ENCODE results near the gene SRSF12.

The SRSF12 gene

DNA sequence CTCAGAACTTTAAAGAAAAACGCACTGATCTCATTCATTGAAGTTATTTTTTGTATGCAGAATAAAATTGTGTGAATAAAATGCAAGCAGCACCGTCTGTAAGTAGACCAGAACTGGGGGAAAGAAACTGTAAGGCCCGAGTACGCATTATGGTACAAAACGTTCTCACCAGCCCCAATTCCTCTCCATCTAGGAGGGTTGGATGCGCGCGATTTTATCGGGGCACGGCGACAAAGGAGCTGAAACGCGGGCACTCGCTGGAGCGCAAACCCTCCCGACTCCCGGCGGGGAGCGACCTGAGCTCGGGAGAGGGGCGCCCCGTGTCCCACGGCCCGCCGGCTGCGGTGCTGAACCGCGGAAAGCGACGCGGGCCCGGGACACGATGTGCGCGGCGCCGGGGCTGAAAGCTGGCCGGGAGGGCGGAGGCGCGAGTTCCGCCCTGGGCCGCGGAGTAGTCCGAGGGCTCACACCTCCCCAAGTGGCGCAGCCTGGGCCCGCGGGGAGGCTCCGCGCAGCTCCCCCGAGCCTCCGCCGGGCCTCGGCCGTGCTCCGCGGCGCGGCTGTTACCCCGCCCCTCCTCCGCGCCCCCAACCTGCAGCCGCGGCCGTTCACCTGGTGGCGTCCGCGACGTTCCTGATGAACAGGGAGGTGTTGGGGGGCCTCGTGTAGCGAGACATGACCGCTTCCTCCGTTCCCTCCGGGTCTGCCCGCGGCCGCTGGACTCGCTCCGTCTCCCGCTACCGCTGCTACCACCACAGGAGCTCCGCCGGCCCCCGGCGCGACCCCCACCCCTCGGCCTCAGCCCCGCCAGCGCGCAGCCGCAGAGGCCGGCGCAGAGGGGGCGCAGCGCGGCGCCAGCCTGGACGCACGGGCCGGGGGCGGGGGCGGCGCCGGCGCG, at the start of gene SRSF12:
Gene SRSF12 (minus strand): TSS at position 861 of the 898 bp plus-strand sequence. CDS start 184 bp downstream, at position 677.
- DNase-seq = no peak

DNA sequence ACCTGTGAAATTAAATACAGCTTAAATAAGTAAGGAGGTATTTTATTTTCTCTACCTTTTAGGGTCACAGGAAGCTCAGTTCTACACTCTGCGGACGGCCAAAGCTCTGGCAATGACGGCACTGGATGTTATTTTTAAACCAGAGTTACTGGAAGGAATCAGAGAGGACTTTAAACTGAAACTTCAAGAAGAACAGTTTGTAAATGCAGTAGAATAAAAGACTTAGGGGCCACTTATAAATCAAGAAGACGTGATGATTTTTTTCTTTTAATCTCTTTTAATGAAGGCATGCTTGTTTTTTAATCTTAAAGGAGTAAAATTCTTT, 44.1 kb upstream of the SRSF12 start:
- DNase-seq = no peak

DNA sequence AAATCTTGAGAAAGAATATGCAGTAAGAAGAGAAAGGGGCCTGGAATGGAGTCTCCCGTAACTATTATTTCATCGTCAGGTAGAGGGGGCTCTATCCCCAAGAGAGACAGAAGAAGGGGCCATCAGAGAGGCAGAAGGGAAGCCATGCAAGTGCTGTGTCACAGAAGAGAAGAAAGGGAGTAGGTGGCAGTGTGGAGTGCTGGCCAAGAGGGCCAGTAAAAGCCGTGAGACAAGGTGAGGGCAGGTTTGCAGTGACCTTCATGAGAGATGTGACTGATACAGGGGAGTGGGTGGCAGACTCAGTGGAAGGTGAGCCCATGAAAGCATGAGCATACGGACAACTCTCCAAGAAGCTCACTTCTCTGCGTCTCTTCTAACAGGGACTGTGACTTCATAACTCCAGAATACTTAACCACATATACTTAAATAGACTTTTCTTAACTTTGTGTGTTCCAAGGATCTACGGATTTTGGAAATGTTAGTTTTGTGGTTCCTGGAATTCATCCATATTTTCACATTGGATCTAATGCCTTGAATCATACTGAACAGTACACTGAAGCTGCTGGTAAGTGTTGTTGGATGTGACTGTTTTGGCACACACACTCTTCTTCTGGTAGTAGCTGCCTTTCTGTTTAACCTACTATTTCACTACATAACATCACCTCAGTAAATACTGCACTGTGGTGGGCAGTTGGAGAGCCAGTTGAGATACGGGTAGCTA, 43.6 kb upstream of the SRSF12 start:
- no peak for DNase-seq

DNA sequence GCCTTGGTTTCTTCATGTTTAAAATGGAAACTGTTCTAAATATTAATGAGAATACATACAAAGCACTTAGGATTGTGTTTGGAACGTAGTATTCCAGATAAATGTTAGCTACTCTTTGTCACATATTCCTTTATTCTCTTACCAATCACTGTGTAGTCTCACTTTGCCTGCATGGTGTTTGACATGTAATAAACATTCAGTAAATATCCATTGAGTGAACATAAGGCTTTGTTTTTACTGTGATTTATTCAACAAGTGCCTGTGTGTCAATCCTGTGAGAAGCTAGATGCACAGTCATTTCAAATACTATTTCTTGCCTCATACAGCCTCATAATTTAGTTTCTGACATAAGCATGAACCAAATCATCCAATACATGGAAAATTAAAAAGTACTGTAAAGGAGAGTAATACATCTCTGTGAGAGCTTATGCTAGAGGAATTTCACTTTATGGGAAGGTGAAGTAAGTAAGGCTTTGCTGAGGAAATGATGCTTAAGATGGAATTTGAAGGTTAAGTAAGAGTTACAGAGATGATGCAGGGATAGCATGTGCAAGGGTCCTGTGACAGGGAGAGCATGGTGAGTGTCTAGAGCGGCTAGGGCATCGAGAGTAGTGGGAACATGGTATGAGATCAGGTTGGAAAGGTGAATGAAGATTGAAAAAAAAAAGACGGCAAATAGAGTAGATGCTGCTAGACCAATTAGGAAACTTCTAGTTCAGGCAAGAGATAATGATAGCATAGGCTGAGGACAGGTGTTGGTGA, 42.6 kb upstream of the SRSF12 start:
- no peak for DNase-seq

DNA sequence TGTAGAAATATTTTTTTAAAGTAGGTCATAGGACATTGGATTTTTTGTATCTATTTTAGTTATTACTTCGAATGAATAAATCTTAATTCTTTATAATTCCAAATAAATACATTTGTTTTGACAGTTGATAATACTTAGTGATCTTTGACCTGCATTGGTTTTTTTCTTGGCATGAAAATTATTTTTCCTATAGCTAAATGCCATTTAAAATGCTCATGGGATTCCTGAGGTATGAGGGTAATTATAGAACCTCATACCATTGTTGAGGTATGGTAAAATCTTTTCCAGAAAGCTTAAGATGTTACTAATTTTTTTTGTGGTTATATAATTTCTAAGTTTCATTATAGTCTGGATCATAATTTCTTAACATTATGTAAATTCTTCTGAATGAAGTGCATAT, 36.3 kb upstream of the SRSF12 start:
- no peak for DNase-seq

DNA sequence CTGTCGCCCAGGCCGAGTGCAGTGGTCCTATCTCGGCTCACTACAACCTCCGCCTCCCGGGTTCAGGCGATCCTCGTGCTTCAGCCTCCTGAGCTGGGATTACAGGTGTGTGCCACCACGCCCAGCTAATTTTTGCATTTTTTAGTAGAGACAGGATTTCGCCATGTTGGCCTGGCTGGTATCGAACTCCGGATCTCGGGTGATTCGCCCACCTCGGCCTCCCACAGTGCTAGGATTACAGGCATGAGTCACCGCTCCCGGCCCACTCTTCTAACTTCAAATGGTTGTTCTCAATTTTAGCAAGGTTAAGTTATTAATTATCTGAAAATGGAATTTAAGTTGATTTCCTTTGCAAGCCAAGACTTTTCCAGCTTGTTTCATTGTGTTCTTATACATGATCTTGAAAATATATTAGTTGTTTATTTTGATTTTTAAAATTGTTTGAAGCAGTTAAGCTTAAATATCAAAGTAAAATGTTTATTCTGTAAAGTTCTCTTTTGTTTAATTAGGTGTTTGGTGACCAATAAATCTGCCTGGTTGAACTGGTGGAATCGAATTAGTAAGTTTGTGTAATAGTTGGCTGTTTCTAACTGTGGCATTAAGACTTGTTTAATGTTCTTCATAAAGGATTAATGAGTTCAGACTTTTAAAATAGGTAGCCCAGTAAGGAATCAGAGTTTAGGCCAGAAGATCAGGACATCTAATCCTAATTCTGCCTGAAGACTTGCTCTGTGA, 30.3 kb upstream of the SRSF12 start:
- DNase-seq = no peak

DNA sequence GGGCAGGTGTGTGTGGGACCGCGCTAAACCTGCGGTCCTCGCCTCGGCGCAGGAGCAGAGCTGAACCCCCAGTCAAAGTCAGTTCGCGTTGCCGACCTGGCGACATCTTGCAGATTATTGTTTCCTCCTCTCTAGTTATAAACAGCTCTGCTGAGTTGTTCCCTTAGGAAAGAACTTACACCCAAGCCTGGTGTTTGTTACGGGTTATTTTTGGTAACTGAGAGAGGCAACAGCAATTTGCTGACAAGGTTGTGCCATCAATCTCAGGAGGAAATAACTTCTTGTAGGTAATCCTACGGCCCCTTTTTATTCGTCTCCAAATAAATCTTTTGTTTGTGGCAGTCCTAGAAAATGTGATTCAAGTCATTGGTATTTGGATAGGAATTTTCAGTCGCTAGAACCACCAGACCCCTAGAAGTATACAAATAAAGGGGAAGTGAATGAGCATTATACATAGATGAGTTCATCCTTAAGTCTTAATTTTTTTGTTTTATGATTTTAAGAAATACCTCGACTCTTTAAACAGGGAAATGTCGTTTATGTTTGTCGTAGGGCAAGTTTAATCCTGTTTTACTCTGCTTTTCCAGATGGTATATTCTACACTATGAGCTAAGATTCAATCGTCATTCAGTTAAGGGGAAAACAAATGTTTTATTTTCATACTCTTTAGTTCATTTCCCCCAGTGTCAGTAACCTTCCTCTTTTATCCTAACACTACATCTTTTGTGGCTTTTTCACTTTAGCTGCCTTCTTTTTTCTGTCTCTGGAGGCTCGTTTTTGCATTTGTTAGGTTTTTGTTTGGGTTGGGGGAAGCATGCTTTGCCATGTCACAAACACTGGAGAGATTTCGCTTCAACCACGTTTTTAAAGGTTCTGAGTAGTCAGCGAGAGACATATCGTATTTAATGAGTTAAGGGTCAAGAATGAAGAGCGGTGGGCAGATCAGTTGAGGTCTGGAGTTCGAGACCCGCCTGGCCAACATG, 29.1 kb upstream of the SRSF12 start:
- DNase-seq = no peak

DNA sequence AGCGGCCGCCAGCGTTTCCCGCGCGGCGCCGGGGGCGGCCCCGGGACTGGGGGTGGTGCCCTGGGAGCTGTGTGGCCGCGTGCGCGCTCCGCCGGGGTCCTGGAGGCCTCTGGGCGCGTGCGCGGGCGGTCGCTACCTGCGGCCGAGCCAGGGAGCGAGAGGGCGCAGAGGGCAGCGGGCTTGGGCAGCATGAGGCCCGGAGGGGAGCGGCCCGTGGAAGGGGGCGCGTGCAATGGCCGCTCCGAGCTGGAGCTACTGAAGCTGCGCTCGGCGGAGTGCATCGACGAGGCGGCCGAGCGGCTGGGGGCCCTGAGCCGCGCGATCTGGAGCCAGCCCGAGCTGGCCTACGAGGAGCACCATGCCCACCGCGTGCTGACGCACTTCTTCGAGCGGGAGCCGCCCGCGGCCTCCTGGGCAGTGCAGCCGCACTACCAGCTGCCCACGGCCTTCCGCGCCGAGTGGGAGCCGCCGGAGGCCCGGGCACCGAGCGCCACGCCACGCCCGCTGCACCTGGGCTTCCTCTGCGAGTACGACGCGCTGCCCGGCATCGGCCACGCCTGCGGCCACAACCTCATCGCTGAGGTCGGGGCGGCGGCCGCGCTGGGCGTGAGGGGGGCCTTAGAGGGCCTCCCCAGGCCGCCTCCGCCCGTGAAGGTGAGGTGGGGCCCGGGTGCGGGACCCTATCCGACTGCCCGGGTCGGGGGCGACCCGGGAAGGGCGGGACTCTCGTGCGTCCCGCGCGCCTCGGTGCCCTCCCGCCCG, 28.3 kb upstream of the SRSF12 start, which contains the start of gene PM20D2:
Gene PM20D2 (plus strand): TSS at position 100 of the 762 bp plus-strand sequence. CDS start 90 bp downstream, at position 190.
- DNase-seq = no peak

DNA sequence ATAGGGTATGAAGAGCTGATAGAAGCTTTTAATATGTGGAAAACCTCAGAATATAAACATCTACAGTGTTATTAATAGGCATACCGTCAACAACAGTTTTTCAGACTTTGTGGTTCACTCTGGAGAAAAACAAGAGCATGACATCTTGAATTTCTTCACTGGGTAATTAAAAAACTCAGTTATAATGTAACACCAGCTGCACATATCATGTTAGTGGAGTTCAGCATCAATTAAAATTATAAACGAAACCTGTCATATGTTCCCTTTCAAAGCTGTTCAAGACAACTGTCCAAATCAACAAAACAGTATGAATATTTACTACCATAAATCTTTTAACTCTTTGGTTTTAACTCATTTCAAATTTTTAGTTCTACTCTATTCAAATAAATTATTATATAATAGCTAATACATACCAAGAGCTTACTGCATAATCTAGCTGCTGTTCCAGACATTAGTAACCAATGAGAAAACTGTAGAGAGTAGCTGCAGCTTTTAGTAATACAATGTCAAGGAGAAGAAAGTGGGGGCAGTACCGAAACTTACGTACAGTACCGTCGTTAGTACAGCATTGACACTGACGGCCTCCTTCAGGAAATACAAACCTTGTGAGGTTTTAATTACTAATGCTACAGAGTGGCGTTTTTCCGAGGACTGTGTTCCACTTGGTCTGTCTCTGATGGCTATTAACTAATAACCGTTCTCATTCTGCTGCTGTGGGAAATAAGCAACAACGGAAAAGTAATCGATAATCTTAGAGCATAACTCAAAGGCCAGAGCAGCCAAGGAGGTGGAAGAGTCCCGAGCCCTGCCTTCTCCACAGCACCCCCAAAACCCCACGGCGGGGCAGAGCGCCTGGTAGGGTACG, 27.5 kb upstream of the SRSF12 start:
- no peak for DNase-seq

DNA sequence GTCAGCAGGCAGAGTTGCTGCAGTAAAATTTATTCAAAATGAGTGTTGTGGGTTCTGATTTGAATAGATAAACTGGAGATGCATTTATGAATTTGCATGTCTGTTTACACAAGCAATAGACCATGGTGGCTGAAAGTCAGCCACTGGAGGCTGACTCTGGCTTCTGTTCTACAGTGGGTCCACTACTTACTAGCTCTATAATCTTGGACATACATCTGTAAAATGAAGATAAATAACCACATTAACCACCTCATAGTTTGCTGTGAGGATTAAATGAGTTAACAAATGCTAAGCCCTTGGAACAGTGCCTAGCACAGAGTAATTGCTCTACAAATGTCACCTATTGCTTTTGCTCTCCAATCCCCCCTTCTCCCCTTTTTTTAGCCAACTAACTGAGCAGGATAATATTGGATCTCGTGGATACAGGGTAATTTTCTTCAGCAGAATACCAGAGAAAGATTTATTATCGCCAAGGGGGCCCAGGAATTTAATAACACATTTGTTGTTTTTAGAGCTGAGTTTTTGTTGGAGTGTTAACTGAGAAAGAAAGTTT, 26.6 kb upstream of the SRSF12 start:
- DNase-seq = peak; percentile 83

DNA sequence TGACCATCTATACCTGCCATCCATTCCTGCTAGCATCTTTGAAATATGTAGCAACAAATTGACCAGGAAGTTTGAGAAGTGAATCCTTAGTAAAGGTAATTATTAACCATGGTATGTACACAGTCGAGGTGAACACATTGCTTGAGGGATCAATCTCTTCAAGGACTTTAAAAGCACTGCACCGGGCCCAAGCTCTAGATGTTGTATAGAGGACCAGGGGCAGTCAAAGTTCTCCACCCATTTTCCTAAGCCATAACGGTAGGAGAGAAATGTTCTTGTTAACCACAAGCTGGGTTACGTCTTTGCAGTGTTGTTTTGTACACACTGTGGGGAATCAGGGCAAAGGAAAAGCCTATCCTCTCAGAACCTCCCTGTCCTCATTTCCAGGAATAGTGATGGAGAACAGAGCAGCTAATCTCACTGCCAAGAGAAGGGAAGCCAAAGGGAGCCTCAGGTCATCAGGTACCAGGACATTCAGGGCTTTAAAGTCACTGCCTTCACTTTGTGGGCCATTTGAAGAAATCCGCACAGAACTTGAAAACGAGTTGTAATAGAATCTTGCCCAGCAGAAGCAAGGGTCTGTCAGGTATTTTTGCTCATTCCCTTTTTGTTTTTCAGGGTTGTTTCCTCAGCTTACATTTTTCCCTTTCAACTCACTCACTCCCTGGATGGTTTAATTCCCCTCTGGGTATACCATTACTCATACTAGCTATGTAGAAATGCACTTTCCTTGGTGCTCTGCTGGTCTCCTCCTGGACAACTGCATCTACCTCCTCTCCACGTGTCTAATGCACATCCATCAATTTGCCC, 22.7 kb upstream of the SRSF12 start:
- no peak for DNase-seq

DNA sequence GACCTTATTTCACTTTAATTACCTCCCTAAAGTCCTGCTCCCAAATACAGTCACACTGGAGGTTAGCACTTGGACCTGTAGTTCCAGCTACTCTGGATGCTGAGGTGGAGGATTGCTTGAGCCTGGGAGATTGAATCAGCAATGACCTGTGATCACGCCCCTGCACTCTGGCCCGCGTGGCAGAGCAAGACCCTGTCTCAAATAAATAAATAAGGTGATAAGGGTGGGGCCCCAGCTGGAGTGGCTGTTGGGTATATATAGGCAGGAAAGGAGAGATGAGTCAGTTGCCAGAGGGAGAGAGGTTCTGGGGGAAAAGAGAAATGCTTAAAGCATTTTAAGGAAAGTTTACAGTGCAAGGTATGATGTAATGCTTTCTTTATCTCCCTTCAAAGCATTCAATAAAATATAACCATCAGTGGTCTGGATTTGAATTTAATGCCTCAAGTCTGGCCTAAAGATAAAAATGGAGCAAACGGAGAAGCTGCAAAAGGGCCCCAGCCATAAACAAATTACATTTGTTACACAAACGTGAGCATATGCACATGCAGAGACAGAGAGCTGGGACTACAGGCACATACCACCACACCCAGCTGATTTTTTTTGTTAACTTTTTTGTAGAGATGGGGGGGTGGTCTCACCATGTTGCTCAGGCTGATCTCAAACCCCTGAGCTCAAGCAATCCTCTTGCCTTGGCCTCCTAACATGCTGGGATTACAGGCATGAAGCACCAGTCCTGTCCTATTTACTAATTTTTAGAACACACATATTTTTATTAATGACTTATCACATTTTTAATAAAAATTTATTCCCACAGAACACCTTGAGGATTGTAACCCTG, 21.9 kb upstream of the SRSF12 start:
- DNase-seq = no peak

DNA sequence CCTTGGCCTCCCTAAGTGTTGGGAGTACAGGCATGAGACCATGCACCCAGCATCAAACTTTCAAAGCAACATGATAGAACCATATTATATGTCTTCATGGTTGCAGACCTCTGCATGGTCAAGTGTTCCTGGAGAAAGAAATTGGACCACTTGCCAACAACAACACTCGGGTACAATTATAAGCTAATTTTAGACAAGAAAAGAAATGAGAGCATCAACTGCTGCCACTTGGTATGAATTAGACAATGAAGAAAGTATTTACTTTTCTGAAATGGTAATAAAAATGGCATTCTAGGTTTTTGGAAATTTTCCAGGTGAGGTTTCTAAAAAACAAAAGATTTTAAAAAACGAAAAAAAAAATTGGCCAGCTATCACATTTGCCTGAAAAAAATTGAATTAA, 20.3 kb upstream of the SRSF12 start:
- DNase-seq = no peak

DNA sequence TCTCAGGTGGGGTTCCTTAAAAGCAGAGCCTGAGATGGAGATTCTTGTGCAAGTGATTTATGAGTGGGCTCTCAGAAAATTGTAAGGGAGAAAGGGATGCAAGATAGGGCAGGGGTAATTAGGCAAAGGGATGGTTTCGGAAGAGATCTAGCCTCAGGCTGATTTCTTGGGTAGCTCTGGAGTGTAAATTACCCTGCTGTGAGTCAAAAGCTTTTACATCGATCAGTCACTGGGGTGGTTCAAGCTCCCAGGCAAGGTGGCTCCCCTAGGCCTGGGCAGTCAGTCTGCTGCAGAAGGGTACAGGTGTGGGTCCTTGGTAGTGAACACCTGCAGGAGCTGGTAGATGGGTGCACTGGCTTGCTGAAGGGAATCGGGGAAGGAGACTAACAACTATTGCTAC, 16.9 kb upstream of the SRSF12 start:
- no peak for DNase-seq

DNA sequence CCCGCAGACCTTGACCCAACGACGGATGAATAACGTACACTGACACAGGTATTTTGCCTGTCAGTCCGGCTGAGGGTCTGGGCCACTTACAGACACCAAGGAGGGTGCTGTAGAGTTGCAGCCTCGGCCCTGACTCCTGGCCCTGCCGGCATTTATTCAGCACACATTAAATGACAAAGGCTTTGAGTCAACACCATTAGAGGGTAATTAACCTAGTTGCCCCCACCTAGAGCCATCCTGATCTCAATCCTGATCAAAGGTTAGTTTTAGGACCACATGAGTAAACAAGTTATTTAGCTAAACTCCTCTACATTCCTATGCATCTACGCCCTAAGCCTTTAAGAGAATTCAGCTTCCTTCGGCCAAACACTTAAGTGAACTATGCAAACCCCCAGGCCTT, 16.1 kb upstream of the SRSF12 start:
- DNase-seq = no peak

DNA sequence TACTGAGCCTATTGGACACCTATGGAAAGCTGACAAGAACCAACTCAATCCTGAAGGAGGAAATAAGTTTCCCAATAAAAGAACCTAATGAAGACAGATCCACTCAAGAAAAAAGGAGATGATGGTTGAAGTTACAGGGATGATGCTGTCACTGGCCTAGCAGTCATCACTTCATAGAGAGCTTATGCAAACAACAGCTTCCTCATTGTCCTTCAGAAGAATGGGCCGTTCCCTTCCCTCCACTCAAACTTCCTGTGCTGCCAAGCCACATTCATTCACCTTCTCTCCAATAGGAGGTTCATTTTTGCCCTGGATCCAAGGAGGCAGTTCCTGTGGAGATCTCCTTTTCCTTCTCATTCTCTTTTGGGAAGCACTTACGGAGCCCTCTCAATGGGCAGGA, 14.2 kb upstream of the SRSF12 start:
- no peak for DNase-seq

DNA sequence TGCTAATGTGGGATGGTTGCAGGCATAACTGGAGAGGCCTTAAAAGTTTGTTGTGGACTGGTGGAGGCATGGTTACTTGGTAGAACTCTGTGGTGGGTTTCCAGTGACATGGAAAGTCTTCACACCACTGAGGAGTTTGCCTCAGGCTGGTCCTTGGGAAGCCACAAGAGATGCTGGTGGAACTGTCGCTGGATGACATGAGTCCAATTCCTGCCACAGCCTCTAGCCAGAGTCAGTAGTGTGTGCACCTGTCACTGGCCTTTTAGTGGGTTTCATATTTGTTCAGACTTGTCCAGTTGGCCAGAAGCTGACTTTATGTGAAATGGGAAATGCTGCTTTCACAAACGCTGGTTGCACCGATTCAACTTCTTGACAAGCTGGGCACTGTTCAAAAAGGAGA, 13.7 kb upstream of the SRSF12 start:
- DNase-seq = no peak

Data from NCI-H2081 treated with DMSO at 0.1 percent for 48 hours (cell line).